GM12892 (cell line): Measurements from ENCODE around the gene BPIFA2.

Experiments used
- POLR2A ChIP-seq: IDR thresholded peaks from 2 replicates; pipeline ENCODE4 v1.6.1; 2011; ENCODE audit warnings: low read depth, low read length, control low read depth
- POLR2AphosphoS5 ChIP-seq: IDR thresholded peaks from 2 replicates; pipeline ENCODE4 v1.6.1; 2011; ENCODE audit warnings: low read depth, low read length, control low read depth

- no peak for TF ChIP-seq POLR2A
- no peak for TF ChIP-seq POLR2AphosphoS5
These were observed 7.2 kb downstream of the BPIFA2 start for GRCh38 chr20:33175123-33175522.
